IMR-90 (cell line): ENCODE measurements around the gene TAGLN2. TPM values are rescaled to one million over a fixed set of nuclear protein-coding genes. Genes with fewer than 3 reads are reported as not detected.

ENCODE experiments used
- ATAC-seq: fragments of 200-7000 bp; cut with Tn5 transposase; 2 replicates; pipeline ENCODE4 v1.9.1; 2020; ENCODE audit warnings: low read depth, mild to moderate bottlenecking, moderate library complexity
- BruUV-seq: library from RNA; stranded (reverse); fragments of 400-500 nt; replicated peaks from 2 replicates; lab custom pipeline; 2021; lab: Mats Ljungman, UMichigan
- CTCF ChIA-PET: fragments of 300-600 bp; formaldehyde crosslinking; extraction: SDS; loops from one replicate; lab custom pipeline; 2021; ENCODE audit warnings: antibody characterized with exemption; lab: Yijun Ruan, JAX
- POLR2A ChIA-PET: fragments of 300-600 bp; sonication (Branson Sonifier 250); formaldehyde crosslinking; loops from one replicate; lab custom pipeline; 2022; ENCODE audit warnings: antibody characterized with exemption; ENCODE audit not compliant: unreplicated experiment; lab: Charles Lee
- DNase-seq: peaks from one replicate; pipeline ENCODE4 v3.0.0; 2013
- H2AFZ ChIP-seq: replicated peaks from 2 replicates; pipeline ENCODE3; 2013; ENCODE audit warnings: low read length, mild to moderate bottlenecking; ENCODE audit not compliant: poor library complexity
- H2AK5ac ChIP-seq: 2 replicates; pipeline ENCODE4 v1.6.1; 2013; ENCODE audit warnings: low read depth, low read length, inconsistent platforms
- H2AK9ac ChIP-seq: replicated peaks from 2 replicates; pipeline ENCODE3; 2013; ENCODE audit warnings: mild to moderate bottlenecking, low read depth, low read length, moderate library complexity; ENCODE audit not compliant: poor library complexity
- H2BK120ac ChIP-seq: 2 replicates; pipeline ENCODE4 v1.6.1; 2013; ENCODE audit warnings: low read depth, low read length, inconsistent platforms
- H2BK15ac ChIP-seq: 3 replicates; pipeline ENCODE4 v1.6.1; 2013; ENCODE audit warnings: low read depth, low read length, inconsistent platforms
- H2BK20ac ChIP-seq: 2 replicates; pipeline ENCODE4 v1.6.1; 2013; ENCODE audit warnings: low read depth, mild to moderate bottlenecking, inconsistent platforms, low read length, moderate library complexity
- H2BK5ac ChIP-seq: 2 replicates; pipeline ENCODE4 v1.6.1; 2013; ENCODE audit warnings: mild to moderate bottlenecking, low read depth, low read length, inconsistent platforms; ENCODE audit not compliant: poor library complexity, severe bottlenecking
- H3K14ac ChIP-seq: replicated peaks from 2 replicates; pipeline ENCODE4 v1.6.1; 2013; ENCODE audit warnings: low read depth, low read length, inconsistent platforms
- H3K18ac ChIP-seq: 2 replicates; pipeline ENCODE4 v1.6.1; 2013; ENCODE audit warnings: low read depth, low read length, control low read depth
- H3K23ac ChIP-seq: 2 replicates; pipeline ENCODE4 v1.6.1; 2013; ENCODE audit warnings: low read depth, low read length, inconsistent platforms
- H3K27ac ChIP-seq: 2 replicates; pipeline ENCODE4 v1.5.1; 2013; ENCODE audit warnings: mild to moderate bottlenecking, control low read depth, low read length; ENCODE audit not compliant: insufficient read depth
- H3K27me3 ChIP-seq: 2 replicates; pipeline ENCODE4 v1.6.1; 2013; ENCODE audit warnings: low read length; ENCODE audit not compliant: control insufficient read depth, insufficient read depth
- H3K36me3 ChIP-seq: 2 replicates; pipeline ENCODE4 v1.6.1; 2013; ENCODE audit warnings: low read length, mixed read lengths; ENCODE audit not compliant: control insufficient read depth, insufficient read depth
- H3K4ac ChIP-seq: 2 replicates; pipeline ENCODE4 v1.6.1; 2013; ENCODE audit warnings: low read depth, low read length, inconsistent platforms
- H3K4me1 ChIP-seq: 2 replicates; pipeline ENCODE4 v1.6.1; 2013; ENCODE audit warnings: low read length, mixed read lengths; ENCODE audit not compliant: control insufficient read depth, insufficient read depth
- H3K4me2 ChIP-seq: 2 replicates; pipeline ENCODE4 v1.6.1; 2013; ENCODE audit warnings: low read depth, mild to moderate bottlenecking, control low read depth, low read length, moderate library complexity
- H3K4me3 ChIP-seq: 2 replicates; pipeline ENCODE4 v1.5.1; 2013; ENCODE audit warnings: low read depth, mild to moderate bottlenecking, control low read depth, low read length, moderate library complexity; ENCODE audit not compliant: insufficient read depth
- H3K56ac ChIP-seq: 2 replicates; pipeline ENCODE4 v1.6.1; 2013; ENCODE audit warnings: low read length, inconsistent platforms; ENCODE audit not compliant: insufficient read depth; ENCODE audit errors: extremely low read depth
- H3K79me1 ChIP-seq, 2 experiments: 2 replicates each; pipeline ENCODE4 v1.6.1; 2013; ENCODE audit warnings: low read length in 2 of 2, inconsistent platforms in 1 of 2, low read depth in 1 of 2
- H3K9ac ChIP-seq: 2 replicates; pipeline ENCODE4 v1.6.1; 2013; ENCODE audit warnings: low read depth, low read length, control low read depth
- H3K9me1 ChIP-seq: 2 replicates; pipeline ENCODE4 v1.6.1; 2013; ENCODE audit warnings: low read length, inconsistent platforms; ENCODE audit not compliant: insufficient read depth
- H3K9me3 ChIP-seq: 2 replicates; pipeline ENCODE4 v1.6.1; 2013; ENCODE audit warnings: low read length; ENCODE audit not compliant: control insufficient read depth, insufficient read depth
- H4K20me1 ChIP-seq: 2 replicates; pipeline ENCODE4 v1.6.1; 2013; ENCODE audit warnings: low read length, inconsistent platforms; ENCODE audit not compliant: insufficient read depth
- H4K5ac ChIP-seq: 2 replicates; pipeline ENCODE4 v1.6.1; 2013; ENCODE audit warnings: mild to moderate bottlenecking, low read depth, low read length, control low read depth
- H4K8ac ChIP-seq, 2 experiments: 2 replicates each; pipeline ENCODE4 v1.6.1; 2013; ENCODE audit warnings: low read depth in 2 of 2, low read length in 2 of 2, control low read depth in 1 of 2, inconsistent platforms in 1 of 2
- H4K91ac ChIP-seq: 2 replicates; pipeline ENCODE4 v1.6.1; 2013; ENCODE audit warnings: low read depth, low read length, inconsistent platforms; ENCODE audit not compliant: insufficient read depth
- CEBPB ChIP-seq: IDR thresholded peaks from 2 replicates; pipeline ENCODE4 v1.6.1; 2012; ENCODE audit warnings: low read depth, low read length, improper control_type of control experiment
- FOS ChIP-seq: fragments of 150-350 bp; IDR thresholded peaks from 2 replicates; pipeline ENCODE4 v1.6.1; 2016; ENCODE audit warnings: low read depth, low read length
- MXI1 ChIP-seq: IDR thresholded peaks from 2 replicates; pipeline ENCODE4 v1.6.1; 2012; ENCODE audit warnings: low read depth, mild to moderate bottlenecking, low read length, moderate library complexity, borderline replicate concordance
- NFE2L2 ChIP-seq: fragments of 150-350 bp; IDR thresholded peaks from 2 replicates; pipeline ENCODE4 v1.6.1; 2016; ENCODE audit warnings: low read depth, mild to moderate bottlenecking, low read length
- POLR2A ChIP-seq: IDR thresholded peaks from 2 replicates; pipeline ENCODE4 v1.6.1; 2012; ENCODE audit warnings: mild to moderate bottlenecking, low read depth, low read length
- RCOR1 ChIP-seq: IDR thresholded peaks from 2 replicates; pipeline ENCODE4 v1.6.1; 2012; ENCODE audit warnings: mild to moderate bottlenecking, low read length, improper control_type of control experiment; ENCODE audit not compliant: insufficient replicate concordance
- RFX5 ChIP-seq: IDR thresholded peaks from 2 replicates; pipeline ENCODE4 v1.8.0; 2012; ENCODE audit warnings: low read depth, mild to moderate bottlenecking, low read length, moderate library complexity
- WGBS, 2 experiments: methylation state at CpG; one replicate each; pipeline versions ENCODE4 v1.1.5 to v1.1.7; 2013; ENCODE audit warnings: missing lambda C conversion rate in 2 of 2; ENCODE audit not compliant: insufficient read length in 1 of 2; ENCODE audit errors: extremely low coverage in 2 of 2; 5-methylcytosine and 5-hydroxymethylcytosine counted together
- dilution Hi-C: fragments of 300-500 bp; cut with HindIII; formaldehyde crosslinking; loops from one replicate; pipeline ENCODE4 v1.14.3; 2018; ENCODE audit warnings: low sequenced_read_pairs; ENCODE audit not compliant: unreplicated experiment
- in situ Hi-C: fragments of 300-500 bp; cut with MboI; formaldehyde crosslinking; loops from 3 replicates; pipeline ENCODE4 v1.14.3; 2019; ENCODE audit warnings: low sequenced_read_pairs, inconsistent platforms, mixed read lengths
- intact Hi-C: fragments of 100-400 bp; cut with micrococcal nuclease; formaldehyde crosslinking; loops from 2 replicates; pipeline ENCODE4 v1.10.0; 2022
- polyA plus RNA-seq, 3 experiments: library from polyadenylated mRNA; depleted of rRNA; stranded (reverse); fragments of >200 nt; gene quantifications; 2 replicates each; pipeline ENCODE4 v1.2.3, GENCODE V29; 2012; ENCODE audit warnings: low replicate concordance in 1 of 3
- total RNA-seq: library from RNA; depleted of rRNA; stranded (reverse); fragments of >200 nt; gene quantifications from 2 replicates; pipeline ENCODE4 v1.2.3, GENCODE V29; 2012
- TF ChIP-seq, protein P1 (sequence below): fragments of 150-350 bp; IDR thresholded peaks from 2 replicates; pipeline ENCODE4 v1.6.1; 2017; ENCODE audit warnings: mild to moderate bottlenecking, antibody characterized with exemption, low read length, low read depth

The TAGLN2 gene
- total and polyA plus RNA-seq, 2 of the 4 experiments (the other 2 are of a cell fraction): 440 to 634 TPM

DNA sequence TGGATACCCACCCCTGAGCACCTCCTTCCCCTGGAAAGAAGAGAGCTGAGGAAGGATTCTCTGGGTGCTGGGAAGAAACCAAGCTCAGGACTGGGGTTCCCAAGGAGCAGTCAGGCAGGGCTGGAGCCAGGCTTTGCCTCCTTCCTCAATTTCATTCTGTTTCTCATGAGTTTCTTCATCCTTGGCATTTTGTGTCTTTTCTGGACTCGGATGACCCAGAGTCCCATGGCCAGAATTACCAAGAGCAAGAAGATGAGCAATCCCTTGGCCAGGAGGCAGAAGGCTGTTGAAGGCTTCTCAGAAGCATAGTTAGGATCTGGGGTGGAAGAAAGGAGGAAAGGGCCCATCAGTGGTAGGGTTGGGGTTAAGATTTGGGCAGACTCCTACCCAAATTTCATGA is 26.2 kb upstream of the TAGLN2 start:
- Histone ChIP-seq H3K4me3 (no peak overlapping the region), H3K14ac (no peak overlapping the region), H3K27ac (no peak overlapping the region), H2BK5ac (no peak overlapping the region), H2BK20ac (no peak overlapping the region), H3K56ac (no peak overlapping the region), H4K91ac (no peak overlapping the region), H2BK15ac (no peak overlapping the region), H3K27me3 (peaks cover 9% of the 10 kb centered on the region; the same call in 1 of the 2 replicates), H3K4me2 (no peak overlapping the region), H3K18ac (no peak overlapping the region), H3K79me1 (no peaks in the 10 kb centered on the region), H4K20me1 (no peaks in the 10 kb centered on the region), H2BK120ac (no peak overlapping the region), H2AK9ac (no peak overlapping the region), H3K36me3 (no peaks in the 10 kb centered on the region), H3K4ac (no peak overlapping the region), H3K4me1 (peaks cover 2% of the 10 kb centered on the region; the same call in 1 of the 2 replicates), H2AFZ (no peak overlapping the region), H3K9ac (no peak overlapping the region), H2AK5ac (no peak overlapping the region), H3K9me3 (no peaks in the 10 kb centered on the region), H4K5ac (no peak overlapping the region), H3K9me1 (no peaks in the 10 kb centered on the region), H4K8ac (no peak overlapping the region), H3K23ac (no peak overlapping the region)
- no CpG with 5 or more reads among the region's 1 CpG for WGBS, 2 experiments
- BruUV-seq: no TSS peak
- ATAC-seq (no peak), DNase-seq (no peak)
- intact Hi-C loops: no loop called here
- in situ Hi-C loops: no loop called here
- ChIA-PET CTCF (no interaction called here), POLR2A (no interaction called here)
- dilution Hi-C loops: no loop called here
- TF ChIP-seq NFE2L2 (no peak), MXI1 (no peak), POLR2A (no peak), RFX5 (no peak), FOS (no peak), CEBPB (no peak), RCOR1 (no peak)
- TF ChIP-seq, protein P1, sequence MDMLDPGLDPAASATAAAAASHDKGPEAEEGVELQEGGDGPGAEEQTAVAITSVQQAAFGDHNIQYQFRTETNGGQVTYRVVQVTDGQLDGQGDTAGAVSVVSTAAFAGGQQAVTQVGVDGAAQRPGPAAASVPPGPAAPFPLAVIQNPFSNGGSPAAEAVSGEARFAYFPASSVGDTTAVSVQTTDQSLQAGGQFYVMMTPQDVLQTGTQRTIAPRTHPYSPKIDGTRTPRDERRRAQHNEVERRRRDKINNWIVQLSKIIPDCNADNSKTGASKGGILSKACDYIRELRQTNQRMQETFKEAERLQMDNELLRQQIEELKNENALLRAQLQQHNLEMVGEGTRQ: no peak
